PC-3 (cell line): ENCODE measurements around the gene HBS1L. TPM values are rescaled to one million over a fixed set of nuclear protein-coding genes. Genes with fewer than 3 reads are reported as not detected.

ENCODE experiments used
- ATAC-seq: fragments of 200-7000 bp; cut with Tn5 transposase; 2 replicates; pipeline ENCODE4 v1.9.1; 2020; ENCODE audit warnings: mild to moderate bottlenecking, moderate library complexity
- BruUV-seq: library from RNA; stranded (reverse); fragments of 400-500 nt; replicated peaks from 2 replicates; lab custom pipeline; 2021; lab: Mats Ljungman, UMichigan
- CTCF ChIA-PET: fragments of 300-600 bp; sonication (Branson Sonifier 250); formaldehyde crosslinking; loops from one replicate; lab custom pipeline; 2022; ENCODE audit warnings: antibody characterized with exemption; lab: Charles Lee
- POLR2A ChIA-PET: fragments of 300-600 bp; sonication (Branson Sonifier 250); formaldehyde crosslinking; loops from one replicate; lab custom pipeline; 2022; ENCODE audit warnings: antibody characterized with exemption; ENCODE audit not compliant: unreplicated experiment; lab: Charles Lee
- DNase-seq: peaks from one replicate; pipeline ENCODE4 v3.0.0-alpha.2; 2015
- H2AFZ ChIP-seq: fragments of 300-600 bp; sonication (generic); 2 replicates; pipeline ENCODE4 v1.6.0; 2016; ENCODE audit warnings: antibody characterized with exemption, low read length
- H3F3A ChIP-seq: fragments of 300-600 bp; sonication (generic); one replicate; pipeline ENCODE4 v1.6.0; 2017; ENCODE audit warnings: antibody characterized with exemption, low read length, control low read depth, mild to moderate bottlenecking; ENCODE audit not compliant: unreplicated experiment
- H3K27ac ChIP-seq: fragments of 300-600 bp; sonication (generic); 2 replicates; pipeline ENCODE4 v1.5.1; 2016; ENCODE audit warnings: mild to moderate bottlenecking, low read length
- H3K27me3 ChIP-seq: fragments of 300-600 bp; sonication (generic); 2 replicates; pipeline ENCODE4 v1.6.1; 2016; ENCODE audit warnings: low read length, mixed read lengths
- H3K36me3 ChIP-seq: fragments of 300-600 bp; sonication (generic); 2 replicates; pipeline ENCODE4 v1.6.1; 2016; ENCODE audit warnings: low read depth, mixed run types, low read length, mixed read lengths
- H3K4me1 ChIP-seq: fragments of 300-600 bp; sonication (generic); 2 replicates; pipeline ENCODE4 v1.5.1; 2016; ENCODE audit warnings: low read length; ENCODE audit not compliant: insufficient read depth
- H3K4me2 ChIP-seq: fragments of 300-600 bp; sonication (generic); 2 replicates; pipeline ENCODE4 v1.6.0; 2016; ENCODE audit warnings: low read length
- H3K4me3 ChIP-seq: fragments of 300-600 bp; sonication (generic); 2 replicates; pipeline ENCODE4 v1.5.1; 2016; ENCODE audit warnings: mild to moderate bottlenecking, low read length, mixed read lengths
- H3K79me2 ChIP-seq: fragments of 300-600 bp; sonication (generic); 2 replicates; pipeline ENCODE4 v1.6.1; 2017; ENCODE audit warnings: low read length, mixed read lengths
- H3K9ac ChIP-seq: fragments of 300-600 bp; sonication (generic); 2 replicates; pipeline ENCODE4 v1.6.0; 2016; ENCODE audit warnings: mild to moderate bottlenecking, low read length
- H3K9me2 ChIP-seq: fragments of 300-600 bp; sonication (generic); replicated peaks from 2 replicates; pipeline ENCODE4 v1.6.1; 2016; ENCODE audit warnings: mixed run types, low read length, mixed read lengths
- H3K9me3 ChIP-seq: fragments of 300-600 bp; sonication (generic); 2 replicates; pipeline ENCODE4 v1.6.1; 2016; ENCODE audit warnings: low read length, mixed read lengths
- H4K20me1 ChIP-seq: fragments of 300-600 bp; sonication (generic); 2 replicates; pipeline ENCODE4 v1.6.1; 2016; ENCODE audit warnings: low read length, mixed read lengths
- CTCF ChIP-seq: fragments of 300-600 bp; sonication (generic); conservative IDR thresholded peaks from 2 replicates; pipeline ENCODE4 v1.5.1; 2017; ENCODE audit warnings: antibody characterized with exemption, low read depth, mild to moderate bottlenecking, low read length
- EZH2 ChIP-seq: fragments of 300-600 bp; sonication (generic); IDR thresholded peaks from one replicate; pipeline ENCODE4 v1.6.1; 2017; ENCODE audit warnings: antibody characterized with exemption, mild to moderate bottlenecking, low read length; ENCODE audit not compliant: unreplicated experiment
- EZH2phosphoT487 ChIP-seq: fragments of 300-600 bp; sonication (generic); IDR thresholded peaks from 2 replicates; pipeline ENCODE4 v1.6.1; 2018; ENCODE audit warnings: mild to moderate bottlenecking, antibody characterized with exemption, low read length, borderline replicate concordance
- intact Hi-C: fragments of 100-400 bp; cut with micrococcal nuclease; formaldehyde crosslinking; loops from 2 replicates; pipeline ENCODE4 v1.9.0; 2023
- total RNA-seq: library from RNA; depleted of rRNA; stranded (reverse); fragments of >200 nt; gene quantifications from 2 replicates; pipeline ENCODE4 v1.2.3, GENCODE V29; 2014

Gene HBS1L
- total RNA-seq, 1 experiment from 2014 or later = 53.2 TPM

GRCh38 chr6:135036731-135037420, 17.7 kb downstream of the HBS1L start:
- H3K4me2 ChIP-seq = no peak overlapping the region
- BruUV-seq = no TSS peak
- DNase-seq (no peak), ATAC-seq (no peak)
- no peaks in the 10 kb centered on the region for H4K20me1 ChIP-seq
- CTCF ChIA-PET = no interaction called here
- H3K36me3 ChIP-seq = peaks cover 14% of the 10 kb centered on the region; the same call in 1 of the 2 replicates
- no peaks in the 10 kb centered on the region for H3K9me3 ChIP-seq
- H3K79me2 ChIP-seq = peaks cover 3% of the 10 kb centered on the region; the same call in 1 of the 2 replicates
- POLR2A ChIA-PET = no interaction called here
- no peak overlapping the region for H3K27ac ChIP-seq
- no peaks in the 10 kb centered on the region for H3K27me3 ChIP-seq
- no peaks in the 10 kb centered on the region for H3F3A ChIP-seq
- H3K4me1 ChIP-seq = no peaks in the 10 kb centered on the region
- no peak overlapping the region for H3K4me3 ChIP-seq
- no peak overlapping the region for H2AFZ ChIP-seq
- TF ChIP-seq CTCF (no peak), EZH2phosphoT487 (no peak), EZH2 (no peak)
- intact Hi-C loops = no loop called here
- no peak overlapping the region for H3K9ac ChIP-seq
- no peaks in the 10 kb centered on the region for H3K9me2 ChIP-seq

- H3K79me2 ChIP-seq = no peaks in the 10 kb centered on the region
- no TSS peak for BruUV-seq
- ATAC-seq (no peak), DNase-seq (no peak)
- no peaks in the 10 kb centered on the region for H3F3A ChIP-seq
- H3K36me3 ChIP-seq = peaks cover 26% of the 10 kb centered on the region; the same call in 1 of the 2 replicates
- no peak overlapping the region for H3K4me2 ChIP-seq
- TF ChIP-seq CTCF (no peak), EZH2phosphoT487 (no peak), EZH2 (no peak)
- H3K9me3 ChIP-seq = no peaks in the 10 kb centered on the region
- no peaks in the 10 kb centered on the region for H3K9me2 ChIP-seq
- no peak overlapping the region for H3K27ac ChIP-seq
- H3K4me3 ChIP-seq = no peak overlapping the region
- no peaks in the 10 kb centered on the region for H4K20me1 ChIP-seq
- intact Hi-C loops = no loop called here
- no peaks in the 10 kb centered on the region for H3K4me1 ChIP-seq
- no peak overlapping the region for H3K9ac ChIP-seq
- ChIA-PET POLR2A (no interaction called here), CTCF (no interaction called here)
- H3K27me3 ChIP-seq = no peaks in the 10 kb centered on the region
- no peak overlapping the region for H2AFZ ChIP-seq
Measured at GRCh38 chr6:135033238-135033637, 21.4 kb downstream of the HBS1L start.

- Histone ChIP-seq H3K9me2 (no peaks in the 10 kb centered on the region), H4K20me1 (no peaks in the 10 kb centered on the region), H3K27ac (no peak overlapping the region), H3F3A (no peaks in the 10 kb centered on the region), H3K79me2 (no peaks in the 10 kb centered on the region), H3K4me2 (no peak overlapping the region), H3K27me3 (no peaks in the 10 kb centered on the region), H3K9me3 (no peaks in the 10 kb centered on the region), H3K9ac (no peak overlapping the region), H3K4me3 (no peak overlapping the region), H3K36me3 (peaks cover 14% of the 10 kb centered on the region; the same call in 1 of the 2 replicates), H3K4me1 (no peaks in the 10 kb centered on the region), H2AFZ (no peak overlapping the region)
- POLR2A ChIA-PET = no interaction called here
- intact Hi-C loops = no loop called here
- ATAC-seq (no peak), DNase-seq (no peak)
- no TSS peak for BruUV-seq
- TF ChIP-seq EZH2phosphoT487 (no peak), CTCF (no peak), EZH2 (no peak)
- CTCF ChIA-PET = no interaction called here
Measured at GRCh38 chr6:135030532-135031178, 24.0 kb downstream of the HBS1L start.
